ENCODE results near the gene CCDC134. TPM values are rescaled to one million over a fixed set of nuclear protein-coding genes. Genes with fewer than 3 reads are reported as not detected.

CCDC134 gene
- total and polyA plus RNA-seq, 2 of the 13 experiments (the other 11 are each of a cell fraction or from before 2014, with no cell fraction given), result 4.8 to 17.4 TPM

GRCh38 chr22:41833369-41834004 lies 33.0 kb downstream of the CCDC134 start:
- ChIA-PET POLR2A (interaction anchor here (0.6 to 4.0 kb wide), 16 partner anchors 9 to 365 kb away, joined by 3 to 45 read pairs (median 4); partner anchors contain the start of genes ACO2, CCDC134, CENPM and NDUFA6), CTCF (ENCODE audit: low intra/inter-chr PET ratio, low total read pairs) (no interaction called here)
- Histone ChIP-seq H3K79me2 (ENCODE audit: insufficient read depth, low read length) (peaks cover 52% of the 10 kb centered on the region), H2AFZ (ENCODE audit: low read length) (no peak overlapping the region), H3K9me3 (ENCODE audit: low read length) (no peaks in the 10 kb centered on the region), H3K27ac (ENCODE audit: extremely low read length, insufficient read depth, low read length) (peak overlapping the region; percentile 96), H3K27me3 (ENCODE audit: control insufficient read depth in 1 of 2, insufficient read depth in 2 of 2, low read length in 2 of 2) (no peaks in the 10 kb centered on the region; a peak in 1 of 5 replicates), H3K4me3 (replicated peaks in 1 of 3; ENCODE audit: insufficient read depth in 1 of 3, low read depth in 2 of 3, low read length in 3 of 3) (peak overlapping the region; percentile 79 to 96 (median 80)), H4K20me1 (ENCODE audit: insufficient read depth, low read length) (peaks cover 4% of the 10 kb centered on the region; the same call in 1 of the 2 replicates), H3K36me3 (replicated peaks in 1 of 2; ENCODE audit: control insufficient read depth in 1 of 2, insufficient read depth in 2 of 2, low read length in 2 of 2) (peaks cover 5 to 20% of the 10 kb centered on the region in 2 experiments), H3K4me1 (ENCODE audit: insufficient read depth, low read length) (peaks cover 57% of the 10 kb centered on the region), H3K4me2 (ENCODE audit: low read depth, low read length) (peak overlapping the region; percentile 92), H3K9ac (ENCODE audit: insufficient read depth, low read depth, low read length) (peak overlapping the region; percentile 99)
- DNase-seq (ENCODE audit: low spot score) (no peak), ATAC-seq (peak; percentile 13), FAIRE-seq (no peak)
- in situ Hi-C loops (cut with HindIII; ENCODE audit: extremely low pct_ligation_motif_present, low pct_unique_long_range_greater_than_20kb), result no loop called here
- intact Hi-C loops (cut with micrococcal nuclease; ENCODE audit: unreplicated experiment), result no loop called here
- 0% methylated on average over 15 of the region's 86 CpGs for WGBS (ENCODE audit: low lambda C conversion rate)
- no TSS peak for BruUV-seq (replicated peaks)
- TF ChIP-seq ZNF790 (CRISPR knock-in tag; IDR thresholded peaks at IDR 0.05; ENCODE audit: borderline replicate concordance), result peak; percentile 61
- peak; percentile 48 for TF ChIP-seq ZNF547 (CRISPR knock-in tag; IDR thresholded peaks at IDR 0.05)
- TF ChIP-seq PATZ1 (CRISPR knock-in tag; IDR thresholded peaks at IDR 0.05), result peak; percentile 6
- TF ChIP-seq ZNF446 (CRISPR knock-in tag; IDR thresholded peaks at IDR 0.05), result peak; percentile 74; the same call in 1 of the 2 replicates
- TF ChIP-seq ZSCAN20 (CRISPR knock-in tag; IDR thresholded peaks at IDR 0.05; ENCODE audit: borderline replicate concordance), result peak; percentile 81; the same call in 1 of the 2 replicates
- 0 out of 2 replicates have a peak, but pooled peaks have one; percentile 57 for TF ChIP-seq ZNF607 (CRISPR knock-in tag; IDR thresholded peaks at IDR 0.05; ENCODE audit: borderline replicate concordance)
- TF ChIP-seq, protein P1, sequence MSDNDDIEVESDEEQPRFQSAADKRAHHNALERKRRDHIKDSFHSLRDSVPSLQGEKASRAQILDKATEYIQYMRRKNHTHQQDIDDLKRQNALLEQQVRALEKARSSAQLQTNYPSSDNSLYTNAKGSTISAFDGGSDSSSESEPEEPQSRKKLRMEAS (IDR thresholded peaks at IDR 0.05), result peak; percentile 82
- TF ChIP-seq STAG1 (CRISPR knock-in tag; IDR thresholded peaks at IDR 0.05), result no peak
- 0 out of 2 replicates have a peak, but pooled peaks have one; percentile 24 for TF ChIP-seq ZNF773 (CRISPR knock-in tag; IDR thresholded peaks at IDR 0.05; ENCODE audit: borderline replicate concordance)
- TF ChIP-seq PRDM10 (CRISPR knock-in tag; IDR thresholded peaks at IDR 0.05; ENCODE audit: low read depth), result no peak
- TF ChIP-seq SRY (CRISPR knock-in tag; IDR thresholded peaks at IDR 0.05), result peak; percentile 47; the same call in 1 of the 2 replicates
- TF ChIP-seq ZBTB4 (CRISPR knock-in tag; IDR thresholded peaks at IDR 0.05; ENCODE audit: borderline replicate concordance), result peak; percentile 57; the same call in 1 of the 2 replicates
- peak; percentile 71; the same call in 1 of the 2 replicates for TF ChIP-seq ZNF558 (CRISPR knock-in tag; IDR thresholded peaks at IDR 0.05; ENCODE audit: borderline replicate concordance)
- peak; percentile 44; the same call in 1 of the 2 replicates for TF ChIP-seq ZFX (CRISPR knock-in tag; IDR thresholded peaks at IDR 0.05; ENCODE audit: low read depth)
